ENCODE results near the gene USP31.
A peak's percentile ranks its signal among the peaks of the same experiment; 100 is the strongest.

The USP31 gene

GRCh38 chr16:23149993-23150364, 727 bp upstream of the USP31 start:
- no peak for ATAC-seq
- TF ChIP-seq CSDC2 (CRISPR knock-in tag; IDR thresholded peaks at IDR 0.05): no peak
- no peak for TF ChIP-seq ZNF565 (CRISPR knock-in tag; conservative IDR thresholded peaks at IDR 0.05; ENCODE audit: low read depth)
- no peak for TF ChIP-seq ZC3H10 (CRISPR knock-in tag; IDR thresholded peaks at IDR 0.05)
- no peak for TF ChIP-seq SNAI2 (CRISPR knock-in tag; IDR thresholded peaks at IDR 0.05)
- TF ChIP-seq TOX (CRISPR knock-in tag; IDR thresholded peaks at IDR 0.05; ENCODE audit: borderline replicate concordance): no peak
- TF ChIP-seq TSHZ2 (CRISPR knock-in tag; IDR thresholded peaks at IDR 0.05): no peak
- TF ChIP-seq CREB5 (CRISPR knock-in tag; IDR thresholded peaks at IDR 0.05; ENCODE audit: low read depth): no peak
- no peak for TF ChIP-seq CSRNP3 (CRISPR knock-in tag; IDR thresholded peaks at IDR 0.05)
- TF ChIP-seq ZNF70 (CRISPR knock-in tag; IDR thresholded peaks at IDR 0.05): no peak
- TF ChIP-seq TCF4 (CRISPR knock-in tag; IDR thresholded peaks at IDR 0.05; ENCODE audit: borderline replicate concordance): no peak
- TF ChIP-seq ZNF8 (CRISPR knock-in tag; IDR thresholded peaks at IDR 0.05): no peak
- TF ChIP-seq OSR1 (CRISPR knock-in tag; IDR thresholded peaks at IDR 0.05): no peak
- no peak for TF ChIP-seq PATZ1 (CRISPR knock-in tag; IDR thresholded peaks at IDR 0.05; ENCODE audit: borderline replicate concordance)
- TF ChIP-seq, protein P1, sequence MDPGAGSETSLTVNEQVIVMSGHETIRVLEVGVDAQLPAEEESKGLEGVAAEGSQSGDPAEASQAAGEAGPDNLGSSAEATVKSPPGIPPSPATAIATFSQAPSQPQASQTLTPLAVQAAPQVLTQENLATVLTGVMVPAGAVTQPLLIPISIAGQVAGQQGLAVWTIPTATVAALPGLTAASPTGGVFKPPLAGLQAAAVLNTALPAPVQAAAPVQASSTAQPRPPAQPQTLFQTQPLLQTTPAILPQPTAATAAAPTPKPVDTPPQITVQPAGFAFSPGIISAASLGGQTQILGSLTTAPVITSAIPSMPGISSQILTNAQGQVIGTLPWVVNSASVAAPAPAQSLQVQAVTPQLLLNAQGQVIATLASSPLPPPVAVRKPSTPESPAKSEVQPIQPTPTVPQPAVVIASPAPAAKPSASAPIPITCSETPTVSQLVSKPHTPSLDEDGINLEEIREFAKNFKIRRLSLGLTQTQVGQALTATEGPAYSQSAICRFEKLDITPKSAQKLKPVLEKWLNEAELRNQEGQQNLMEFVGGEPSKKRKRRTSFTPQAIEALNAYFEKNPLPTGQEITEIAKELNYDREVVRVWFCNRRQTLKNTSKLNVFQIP (CRISPR knock-in tag; IDR thresholded peaks at IDR 0.05; ENCODE audit: borderline replicate concordance, low read depth): no peak
- TF ChIP-seq ZFP3 (CRISPR knock-in tag; IDR thresholded peaks at IDR 0.05): no peak
- TF ChIP-seq GLIS3 (CRISPR knock-in tag; IDR thresholded peaks at IDR 0.05): no peak
- no peak for TF ChIP-seq RARB (CRISPR knock-in tag; IDR thresholded peaks at IDR 0.05)
- no peak for TF ChIP-seq ISL1 (CRISPR knock-in tag; IDR thresholded peaks at IDR 0.05)

DNA sequence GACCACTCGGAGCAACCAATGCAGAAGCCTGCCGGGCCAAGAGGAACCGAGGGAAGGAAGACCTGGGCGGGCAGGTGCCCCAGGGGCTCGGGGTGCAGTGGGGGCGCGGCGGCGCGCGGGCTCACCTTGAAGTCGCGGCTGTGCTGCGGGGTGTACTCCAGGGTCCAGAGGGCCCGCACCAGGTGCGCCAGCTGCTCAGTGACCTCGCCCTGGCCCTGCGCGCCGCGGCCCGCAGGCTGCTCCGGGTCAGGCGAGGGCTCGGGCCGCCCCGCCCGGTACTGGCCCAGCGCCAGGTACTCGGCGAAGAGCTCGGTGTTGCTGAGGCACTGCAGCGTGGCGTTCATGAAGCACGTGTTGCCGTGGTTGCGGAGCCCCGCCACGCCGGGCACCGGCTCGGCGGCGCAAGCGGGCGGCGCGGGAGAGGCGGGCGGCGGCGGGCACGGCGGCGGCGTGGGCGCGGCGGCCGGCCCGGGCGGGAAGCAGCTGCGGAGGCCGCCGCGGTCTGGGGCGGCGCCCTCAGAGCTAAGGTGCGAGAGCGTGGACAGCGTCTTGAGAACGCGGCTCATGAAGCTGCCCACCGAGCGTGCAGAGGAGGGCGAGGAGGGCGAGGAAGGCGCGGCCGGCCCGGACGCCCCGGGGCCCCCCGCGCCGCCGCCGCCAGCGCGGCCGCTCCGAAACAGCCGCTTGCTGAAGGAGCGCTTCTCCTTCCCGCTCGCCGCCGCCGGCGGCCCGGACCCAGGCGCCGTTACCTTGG, 562 bp downstream of the USP31 start:
- TF ChIP-seq CSRNP3 (CRISPR knock-in tag; IDR thresholded peaks at IDR 0.05) (no peak), ZNF70 (CRISPR knock-in tag; IDR thresholded peaks at IDR 0.05) (no peak), RARB (CRISPR knock-in tag; IDR thresholded peaks at IDR 0.05) (no peak)
- ATAC-seq: peak; percentile 9

DNA sequence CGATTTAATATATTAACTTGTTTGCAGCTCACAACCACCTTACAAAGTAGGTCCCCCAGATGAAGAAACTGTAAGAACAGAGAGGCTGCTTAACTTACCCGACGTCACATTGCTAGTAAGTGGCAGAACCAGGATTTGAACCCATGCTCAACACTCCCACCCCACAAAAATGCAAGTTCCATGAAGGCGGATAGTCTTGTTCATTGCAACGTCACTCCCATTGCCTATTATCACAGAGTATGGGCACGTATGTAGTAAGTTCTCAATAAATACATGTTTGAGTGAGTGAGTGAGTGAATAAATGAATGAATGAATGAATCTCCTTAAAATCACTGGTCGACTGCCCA, 1.1 kb downstream of the USP31 start:
- no peak for ATAC-seq
- TF ChIP-seq PATZ1 (CRISPR knock-in tag; IDR thresholded peaks at IDR 0.05; ENCODE audit: borderline replicate concordance): no peak
- no peak for TF ChIP-seq TSHZ2 (CRISPR knock-in tag; IDR thresholded peaks at IDR 0.05)
- TF ChIP-seq PPARA (CRISPR knock-in tag; IDR thresholded peaks at IDR 0.05; ENCODE audit: borderline replicate concordance): no peak
- TF ChIP-seq TOX (CRISPR knock-in tag; IDR thresholded peaks at IDR 0.05; ENCODE audit: borderline replicate concordance): no peak
- no peak for TF ChIP-seq SNAI2 (CRISPR knock-in tag; IDR thresholded peaks at IDR 0.05)
- no peak for TF ChIP-seq ZFP3 (CRISPR knock-in tag; IDR thresholded peaks at IDR 0.05)
- TF ChIP-seq ZNF70 (CRISPR knock-in tag; IDR thresholded peaks at IDR 0.05): no peak
- no peak for TF ChIP-seq ZFP30 (CRISPR knock-in tag; IDR thresholded peaks at IDR 0.05)
- no peak for TF ChIP-seq BACH2 (CRISPR knock-in tag; IDR thresholded peaks at IDR 0.05; ENCODE audit: borderline replicate concordance)

All from SK-N-SH treated with all-trans-retinoic acid at 6 μM for 48 hours (cell line).